HepG2 (cell line): ENCODE measurements around the gene SERTAD2.

ENCODE experiments used
- CBX1 ChIP-seq: IDR thresholded peaks from one replicate; pipeline ENCODE4 v1.6.1; 2016; ENCODE audit warnings: antibody characterized with exemption, low read depth
- CTCF ChIP-seq: sonication (generic); formaldehyde crosslinking; IDR thresholded peaks from 2 replicates; pipeline ENCODE4 v1.5.0; 2020; ENCODE audit warnings: mild to moderate bottlenecking, missing genetic modification reagents, moderate library complexity
- MZF1 ChIP-seq: sonication (generic); formaldehyde crosslinking; IDR thresholded peaks from 2 replicates; pipeline ENCODE4 v1.8.1; 2023; ENCODE audit warnings: mild to moderate bottlenecking, missing genetic modification reagents, borderline replicate concordance
- ZHX1 ChIP-seq: sonication (generic); formaldehyde crosslinking; IDR thresholded peaks from 2 replicates; pipeline ENCODE4 v1.8.1; 2022; ENCODE audit warnings: low read depth, mild to moderate bottlenecking, missing genetic modification reagents
- ZNF232 ChIP-seq: sonication (generic); formaldehyde crosslinking; IDR thresholded peaks from 2 replicates; pipeline ENCODE4 v1.4.0; 2020; ENCODE audit warnings: missing genetic modification reagents, borderline replicate concordance

- TF ChIP-seq CTCF (CRISPR knock-in tag) = no peak
- TF ChIP-seq ZNF232 = no peak
- no peak for TF ChIP-seq ZHX1 (CRISPR knock-in tag)
- TF ChIP-seq MZF1 = no peak
- TF ChIP-seq CBX1 = no peak
These were observed 13.8 kb upstream of the SERTAD2 start for GRCh38 chr2:64667535-64667934.
